ENCODE measurements around the gene SCT. TPM values are rescaled to one million over a fixed set of nuclear protein-coding genes. Genes with fewer than 3 reads are reported as not detected.

The SCT gene
- total and polyA plus RNA-seq, 2 donors (not counting 3 experiments of a cell fraction or from before 2014, with no cell fraction given): not detected

- no peaks in the 10 kb centered on the region for H3K79me2 ChIP-seq (ENCODE audit: control insufficient read depth, insufficient read depth, low read length)
- TF ChIP-seq JUN (IDR thresholded peaks at IDR 0.05; ENCODE audit: borderline replicate concordance, insufficient read depth, insufficient read length, low read depth): no peak
- TF ChIP-seq GATA2 (IDR thresholded peaks at IDR 0.05; ENCODE audit: insufficient read depth, insufficient read length, low read depth, low read length): no peak
- TF ChIP-seq FOS (IDR thresholded peaks at IDR 0.05; ENCODE audit: borderline replicate concordance, insufficient read depth, low read length): no peak
- TF ChIP-seq EZH2 (IDR thresholded peaks at IDR 0.05; ENCODE audit: borderline replicate concordance, low read depth, low read length, severe bottlenecking): no peak
- TF ChIP-seq, protein P1, sequence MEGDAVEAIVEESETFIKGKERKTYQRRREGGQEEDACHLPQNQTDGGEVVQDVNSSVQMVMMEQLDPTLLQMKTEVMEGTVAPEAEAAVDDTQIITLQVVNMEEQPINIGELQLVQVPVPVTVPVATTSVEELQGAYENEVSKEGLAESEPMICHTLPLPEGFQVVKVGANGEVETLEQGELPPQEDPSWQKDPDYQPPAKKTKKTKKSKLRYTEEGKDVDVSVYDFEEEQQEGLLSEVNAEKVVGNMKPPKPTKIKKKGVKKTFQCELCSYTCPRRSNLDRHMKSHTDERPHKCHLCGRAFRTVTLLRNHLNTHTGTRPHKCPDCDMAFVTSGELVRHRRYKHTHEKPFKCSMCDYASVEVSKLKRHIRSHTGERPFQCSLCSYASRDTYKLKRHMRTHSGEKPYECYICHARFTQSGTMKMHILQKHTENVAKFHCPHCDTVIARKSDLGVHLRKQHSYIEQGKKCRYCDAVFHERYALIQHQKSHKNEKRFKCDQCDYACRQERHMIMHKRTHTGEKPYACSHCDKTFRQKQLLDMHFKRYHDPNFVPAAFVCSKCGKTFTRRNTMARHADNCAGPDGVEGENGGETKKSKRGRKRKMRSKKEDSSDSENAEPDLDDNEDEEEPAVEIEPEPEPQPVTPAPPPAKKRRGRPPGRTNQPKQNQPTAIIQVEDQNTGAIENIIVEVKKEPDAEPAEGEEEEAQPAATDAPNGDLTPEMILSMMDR (IDR thresholded peaks at IDR 0.05; ENCODE audit: extremely low read depth in 1 of 2, insufficient read depth in 1 of 2, low read depth in 1 of 2, low read length in 2 of 2): no peak
- TF ChIP-seq MYC (IDR thresholded peaks at IDR 0.05; ENCODE audit: low read depth, low read length): no peak
- no peak for TF ChIP-seq POLR2A (IDR thresholded peaks at IDR 0.05; ENCODE audit: low read depth, low read length)
- TF ChIP-seq, protein P2, sequence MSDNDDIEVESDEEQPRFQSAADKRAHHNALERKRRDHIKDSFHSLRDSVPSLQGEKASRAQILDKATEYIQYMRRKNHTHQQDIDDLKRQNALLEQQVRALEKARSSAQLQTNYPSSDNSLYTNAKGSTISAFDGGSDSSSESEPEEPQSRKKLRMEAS (IDR thresholded peaks at IDR 0.05; ENCODE audit: insufficient read depth, insufficient read length): no peak
- dilution Hi-C loops (cut with MboI; ENCODE audit: extremely low pct_ligation_motif_present, low sequenced_read_pairs): no loop called here
These were observed 33.3 kb upstream of the SCT start for GRCh38 chr11:660281-660680.

More at GRCh38 chr11:660281-660680, 33.3 kb upstream of the SCT start:
- no peaks in the 10 kb centered on the region for H3K9me3 ChIP-seq (replicated peaks; ENCODE audit: control insufficient read depth, insufficient read depth, low read length)
- no peak for FAIRE-seq
- no peaks in the 10 kb centered on the region for H3K9me1 ChIP-seq (replicated peaks; ENCODE audit: control insufficient read depth, extremely low read depth, insufficient read depth, low read length)
- H3K4me1 ChIP-seq (ENCODE audit: control insufficient read depth, extremely low read depth, insufficient read depth, low read length): no peaks in the 10 kb centered on the region
- no peak overlapping the region for H3K9ac ChIP-seq (replicated peaks; ENCODE audit: extremely low read depth, insufficient read depth, low read length)
- no peaks in the 10 kb centered on the region for H3K27me3 ChIP-seq (ENCODE audit: control insufficient read depth in 2 of 2, insufficient read depth in 2 of 2, low read length in 2 of 2)
- H3K4me3 ChIP-seq (replicated peaks in 1 of 3; ENCODE audit: insufficient read depth in 1 of 3, low read depth in 1 of 3, low read length in 3 of 3): no peak overlapping the region
- ChIA-PET CTCF (interaction anchor here (0.9 to 1.0 kb wide), 2 partner anchors 21 to 62 kb away, joined by 3 read pairs; no protein-coding TSS in a partner anchor), POLR2A (no interaction called here)
- no peak overlapping the region for H3K27ac ChIP-seq (ENCODE audit: insufficient read depth, low read depth, low read length)
- DNase-seq (ENCODE audit: low read depth, low spot score): no peak
- H3K36me3 ChIP-seq (ENCODE audit: control insufficient read depth in 2 of 2, extremely low read depth in 1 of 2, insufficient read depth in 2 of 2, low read length in 2 of 2): peaks cover 2 to 28% of the 10 kb centered on the region in 2 experiments
- BruUV-seq (replicated peaks): no TSS peak
- intact Hi-C loops (cut with micrococcal nuclease): no loop called here
- no peak overlapping the region for H2AFZ ChIP-seq (ENCODE audit: low read depth, low read length)
- H4K20me1 ChIP-seq (replicated peaks; ENCODE audit: control insufficient read depth, extremely low read depth, insufficient read depth, low read length): no peaks in the 10 kb centered on the region
- H3K4me2 ChIP-seq (ENCODE audit: insufficient read depth, low read length): no peak overlapping the region

Measured in endothelial cell of umbilical vein (primary cell).